Keratinocyte (primary cell): ENCODE measurements around the gene GPSM1.

ENCODE experiments used
- CTCF ChIP-seq, 3 experiments: IDR thresholded peaks in 1 of 3; conservative IDR thresholded peaks in 1 of 3; optimal IDR thresholded peaks in 1 of 3; 2 replicates in 2 of 3; 3 replicates in 1 of 3; pipeline versions ENCODE3 to v1.5.1; 2011; ENCODE audit warnings: low read length in 3 of 3, mild to moderate bottlenecking in 3 of 3, moderate library complexity in 2 of 3, control low read depth in 1 of 3, inconsistent platforms in 1 of 3; ENCODE audit not compliant: insufficient read depth in 2 of 3; ENCODE audit errors: extremely low read depth in 1 of 3
- EZH2 ChIP-seq: IDR thresholded peaks from one replicate; pipeline ENCODE4 v1.6.1; 2012; ENCODE audit warnings: inconsistent platforms, mild to moderate bottlenecking, low read length, moderate library complexity

GRCh38 chr9:136358016-136358415, 30.7 kb downstream of the GPSM1 start:
- TF ChIP-seq CTCF (optimal IDR thresholded peaks at IDR 0.05 in 1 of 3, IDR thresholded peaks at IDR 0.05 in 1 of 3, conservative IDR thresholded peaks at IDR 0.05 in 1 of 3; ENCODE audit: extremely low read depth in 1 of 3, insufficient read depth in 2 of 3, low read length in 3 of 3) (no peak), EZH2 (no peak)
